ENCODE measurements around the gene RCAN1.

- TF ChIP-seq POLR2AphosphoS5 (IDR thresholded peaks at IDR 0.05) (no peak), CTCF (IDR thresholded peaks at IDR 0.05 in 8 of 11, conservative IDR thresholded peaks at IDR 0.05 in 3 of 11) (no peak)
These were observed 100.3 kb downstream of the RCAN1 start for GRCh38 chr21:34514576-34515115.
